Activated CD4-positive, CD25-positive, alpha-beta regulatory T cell treated with anti-CD3 and anti-CD28 coated beads, Interleukin-2, amount 50 U/mL, for 24 hours (primary cell): ENCODE data around the gene MITD1.
"Not testable (repeated sequence)": the region's sequence is repeated elsewhere in the genome, so short reads cannot be mapped to it uniquely, and the experiment has no call there.

Experiments
- ATAC-seq, 2 donors: fragments of 150-1000 bp; cut with Tn5 transposase; one replicate each; pipeline ENCODE4 v1.10.0; 2021; ENCODE audit warnings: mild to moderate bottlenecking in 1 of 2, moderate library complexity in 1 of 2

The MITD1 gene

DNA sequence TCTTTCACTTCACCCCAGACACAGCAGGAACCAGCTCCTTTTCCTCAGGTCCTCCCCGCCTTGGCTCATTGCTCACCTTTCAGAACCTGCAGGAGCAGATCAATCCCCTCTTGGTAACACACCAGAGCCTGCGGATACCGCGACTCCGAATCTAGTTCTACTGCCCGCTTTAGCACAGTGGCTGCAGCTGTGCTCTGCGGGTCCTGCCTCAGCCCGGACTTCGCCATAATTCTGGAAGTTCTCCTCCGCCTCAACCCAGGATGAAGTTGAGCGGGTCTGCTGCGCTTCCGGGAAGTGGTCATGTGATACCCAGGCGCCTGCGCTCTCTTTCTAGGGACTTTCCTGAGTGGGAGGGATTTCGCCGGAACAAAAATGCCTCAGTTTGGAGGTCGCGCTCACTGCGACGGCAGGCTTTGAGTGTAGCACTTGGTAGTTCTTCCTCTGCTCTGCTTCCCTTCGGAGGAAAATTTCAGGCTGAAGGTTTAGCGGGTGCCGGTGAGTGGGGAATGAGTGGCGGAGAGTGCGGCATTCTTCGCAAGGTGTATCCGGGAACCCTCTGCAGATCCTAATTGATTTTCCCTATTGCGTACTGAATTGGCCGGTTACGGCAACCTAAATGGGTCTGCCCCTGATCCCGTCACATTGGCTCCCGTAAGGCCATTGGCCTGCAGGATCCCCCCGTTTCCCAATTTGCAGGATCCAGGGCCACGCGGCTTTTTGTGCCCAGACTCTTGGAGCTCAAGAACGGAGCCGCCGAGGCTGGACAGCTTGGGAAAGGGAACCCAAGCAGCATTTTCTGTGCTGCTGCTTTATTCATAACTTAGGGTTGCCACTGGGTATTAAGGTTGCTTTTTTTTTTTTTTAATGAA is at the start of gene MITD1, which contains the start of gene MRPL30:
MITD1 (minus strand) TSS at position 304 of the 869 bp plus-strand sequence; CDS start at position 227, 77 bp downstream.
MRPL30 (plus strand) TSS at position 430 of the 869 bp plus-strand sequence. CDS start 5,020 bp downstream, outside the sequence.
- ATAC-seq = peak; percentile 93 to 94

DNA sequence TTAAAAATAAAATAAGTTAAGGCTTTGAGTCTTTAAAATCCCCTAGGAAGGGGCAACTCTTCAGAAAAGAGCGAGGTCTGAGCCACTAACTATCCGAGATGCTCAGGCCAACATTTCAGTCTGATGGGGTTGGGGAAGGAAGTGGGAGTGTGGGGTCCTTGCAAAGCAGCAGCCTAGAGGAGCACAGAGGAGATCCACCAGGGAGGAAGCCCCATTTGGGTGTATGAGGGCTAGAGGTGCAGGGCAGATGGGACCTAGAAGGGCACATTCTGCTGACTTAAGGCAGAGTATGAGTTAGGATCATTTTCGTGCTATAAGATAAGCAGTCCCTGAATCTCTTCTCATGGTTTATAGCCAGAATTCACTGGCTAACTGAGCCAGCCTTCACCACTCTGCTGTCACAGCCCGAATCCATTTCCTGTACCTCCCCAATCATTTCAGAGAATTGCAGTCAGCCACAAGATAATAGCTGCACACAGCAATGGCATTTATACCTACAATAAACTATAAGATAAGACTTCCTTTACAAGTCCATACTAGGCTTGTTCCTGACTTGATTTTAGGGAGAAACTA is 37.2 kb upstream of the MITD1 start:
- ATAC-seq = no peak

DNA sequence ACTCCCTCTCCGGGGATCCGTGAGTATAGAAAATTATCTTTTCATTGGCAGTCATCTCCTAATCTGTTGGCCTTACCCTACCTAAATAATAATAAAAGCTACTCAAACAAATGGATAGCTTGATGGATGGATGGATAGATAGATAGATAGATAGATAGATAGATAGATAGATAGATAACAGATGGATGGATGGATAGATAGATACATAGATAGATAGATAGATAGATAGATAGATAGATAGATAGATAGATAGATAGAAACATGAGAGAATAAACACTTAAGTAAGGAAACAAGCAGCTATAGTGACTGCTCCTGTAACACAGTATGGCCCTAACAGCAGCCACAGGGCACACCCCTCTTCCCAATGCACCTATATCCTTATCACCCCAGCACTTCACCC is 35.2 kb upstream of the MITD1 start:
- ATAC-seq = no peak

DNA sequence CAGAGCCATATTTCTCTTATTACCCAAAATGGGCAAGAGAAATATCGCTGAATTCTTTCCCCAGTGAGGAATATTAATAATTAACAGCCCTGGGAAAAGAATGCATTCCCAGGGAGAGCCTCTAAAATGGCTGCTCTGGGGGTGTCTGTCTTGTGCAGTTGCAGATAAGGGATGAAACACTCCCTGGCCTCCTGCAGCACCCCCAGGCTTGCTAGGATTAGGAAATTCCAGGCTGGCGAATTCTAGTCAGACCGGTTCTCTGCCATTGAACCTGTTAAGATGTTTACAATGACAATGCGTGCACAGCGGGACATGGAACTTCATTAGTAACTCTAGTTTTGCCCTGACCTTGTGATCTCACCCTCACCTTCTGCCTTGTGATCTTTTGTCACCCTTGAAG is 24.6 kb upstream of the MITD1 start:
- no peak for ATAC-seq

DNA sequence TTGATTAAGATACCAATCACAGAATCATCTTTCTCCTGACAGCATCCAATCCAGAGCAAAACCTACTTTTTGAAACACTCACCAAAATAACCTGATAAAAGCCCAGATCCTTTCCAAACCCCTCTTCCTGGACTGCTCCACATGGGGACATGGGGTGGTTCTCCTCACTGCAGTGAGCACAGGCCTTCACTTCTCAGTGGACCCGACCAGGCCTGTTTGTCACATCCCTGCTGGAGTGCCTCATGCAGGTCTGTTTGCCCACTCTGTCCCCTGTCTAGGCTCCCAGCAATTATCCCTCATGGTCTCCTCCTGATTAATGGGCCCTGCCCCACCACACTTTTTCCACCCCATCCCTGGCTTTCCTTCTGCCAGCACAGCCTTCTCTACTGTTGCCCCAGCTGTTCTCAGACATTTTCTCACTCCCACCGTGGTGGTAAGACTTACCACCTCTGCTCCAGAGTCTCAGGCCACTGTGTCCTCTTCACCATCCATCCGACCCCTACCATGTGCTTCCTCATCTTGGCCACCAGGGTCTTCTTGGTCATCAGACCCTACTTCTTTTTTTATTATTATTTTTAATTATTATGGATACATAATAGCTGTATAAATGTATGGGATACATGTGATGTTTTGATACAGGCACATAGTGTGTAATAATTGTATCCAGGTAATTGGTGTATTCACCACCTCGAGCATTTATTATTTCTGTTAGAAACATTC is 21.3 kb upstream of the MITD1 start:
- no peak for ATAC-seq

DNA sequence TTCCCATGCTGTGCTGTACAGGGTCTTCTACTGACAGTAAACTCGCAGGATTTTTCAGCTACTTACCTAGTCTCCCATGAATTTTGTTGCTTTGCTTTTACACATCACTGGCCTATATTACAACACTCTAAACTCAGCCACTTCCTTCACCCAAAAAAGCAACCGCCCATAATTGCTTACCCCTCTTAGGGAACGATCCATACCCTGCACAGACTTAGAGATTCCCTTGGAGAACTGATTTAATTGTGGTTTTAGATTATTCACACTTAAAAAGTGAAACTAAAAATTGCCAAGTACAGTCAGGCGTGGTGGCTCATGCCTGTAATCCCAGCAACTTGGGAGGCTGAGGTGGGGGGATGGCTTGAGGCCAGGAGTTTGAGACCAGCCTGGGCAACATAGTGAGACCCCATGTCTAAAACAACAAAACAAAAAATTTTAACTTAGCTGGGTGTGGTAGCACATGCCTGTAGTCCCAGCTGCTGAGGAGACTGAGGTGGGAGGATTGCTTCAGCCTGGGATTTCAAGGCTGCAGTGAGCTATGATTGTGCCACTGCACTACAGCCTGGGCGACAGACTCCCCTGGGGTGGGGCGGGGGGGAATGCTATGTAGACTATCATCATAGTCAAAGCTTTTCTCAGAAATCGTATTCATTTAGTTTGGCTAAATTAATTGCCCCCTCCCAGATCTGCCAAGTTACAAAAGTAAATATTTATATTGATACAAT is 19.4 kb upstream of the MITD1 start:
- no peak for ATAC-seq

DNA sequence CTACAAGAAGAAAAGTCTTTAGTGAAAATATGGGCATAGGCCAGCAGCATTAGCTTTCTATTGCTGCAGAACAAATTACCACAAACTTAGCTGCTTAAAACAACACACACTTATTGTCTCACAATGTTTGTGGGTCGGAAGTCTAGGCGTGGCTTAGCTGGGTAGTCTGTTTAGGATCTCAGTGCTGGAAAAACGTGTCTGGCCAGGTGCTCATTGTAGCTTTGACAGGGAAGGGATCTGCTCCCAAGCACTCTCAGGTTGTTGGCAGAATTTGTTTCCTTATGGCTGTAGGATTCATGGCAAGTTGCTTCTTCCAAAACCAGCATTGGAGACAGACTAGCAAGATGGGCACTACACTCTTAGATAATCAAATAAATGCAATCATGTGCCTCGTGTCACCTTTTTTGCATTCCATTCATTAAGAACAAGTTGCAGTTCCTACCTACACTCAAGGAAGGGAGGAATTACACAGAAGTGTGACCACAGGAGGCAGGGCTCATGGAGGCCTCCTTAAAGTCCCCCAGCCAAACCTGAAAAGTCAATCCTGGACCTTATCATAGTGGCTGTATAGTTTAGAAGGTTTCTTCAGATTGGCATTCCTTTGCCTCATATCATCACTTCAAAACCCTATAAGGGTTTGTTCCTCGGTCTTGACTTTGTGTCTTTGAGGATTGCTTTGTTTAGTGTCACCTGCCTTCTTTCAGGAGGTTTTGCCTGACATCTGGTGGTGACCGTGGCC is 17.4 kb upstream of the MITD1 start:
- no peak for ATAC-seq

DNA sequence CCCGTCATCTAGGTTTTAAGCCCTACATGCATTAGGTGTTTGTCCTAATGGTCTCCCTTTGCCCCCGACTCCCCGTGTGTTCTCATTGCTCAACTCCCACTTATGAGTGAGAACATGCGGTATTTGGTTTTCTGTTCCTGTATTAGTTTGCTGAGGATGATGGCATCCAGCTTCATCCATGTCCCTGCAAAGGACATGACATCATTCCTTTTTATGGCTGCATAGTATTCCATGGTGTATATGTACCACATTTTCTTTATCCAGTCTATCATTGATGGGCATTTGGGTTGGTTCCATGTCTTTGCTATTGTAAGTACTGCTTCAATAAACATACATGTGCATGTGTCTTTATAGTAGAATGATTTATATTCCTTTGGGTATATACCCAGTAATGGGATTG is 11.5 kb upstream of the MITD1 start:
- not testable (repeated sequence) for ATAC-seq

DNA sequence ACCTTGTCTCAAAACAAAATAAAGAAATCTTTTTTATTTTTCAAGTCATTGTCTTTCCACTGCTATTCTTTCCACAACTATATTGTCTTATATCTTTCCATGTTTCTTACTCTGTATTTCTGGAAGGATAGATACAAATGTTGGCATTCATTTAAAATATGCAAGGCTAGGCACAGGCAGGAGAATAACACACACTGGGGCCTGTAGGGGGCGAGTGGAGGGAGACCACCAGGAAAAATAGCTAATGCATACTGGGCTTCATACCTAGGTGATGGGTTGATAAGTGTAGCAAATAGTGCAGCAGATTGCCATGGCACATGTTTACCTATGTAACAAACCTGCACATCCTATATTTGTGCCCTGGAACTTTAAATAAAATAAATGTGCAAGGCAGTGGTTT is 9.7 kb upstream of the MITD1 start:
- ATAC-seq = no peak

DNA sequence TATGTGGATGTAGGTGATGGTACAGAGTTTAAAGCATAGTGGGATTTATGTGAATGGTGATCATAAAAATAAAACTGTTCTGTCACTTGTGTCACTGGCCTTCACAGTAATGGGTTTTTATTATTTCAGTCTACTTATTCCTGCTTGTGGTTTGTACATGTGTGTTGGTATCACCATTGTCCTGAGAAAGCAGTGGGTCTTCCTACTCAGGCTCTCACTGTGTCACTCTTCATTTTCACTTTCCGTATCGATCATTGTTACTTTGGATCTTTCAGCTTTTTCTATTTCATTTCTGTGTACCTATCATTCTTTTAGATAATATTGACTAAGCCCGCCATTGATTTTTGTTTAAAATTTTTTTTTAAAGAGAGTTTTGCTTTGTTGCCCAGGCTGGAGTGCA is 7.5 kb upstream of the MITD1 start:
- no peak for ATAC-seq

DNA sequence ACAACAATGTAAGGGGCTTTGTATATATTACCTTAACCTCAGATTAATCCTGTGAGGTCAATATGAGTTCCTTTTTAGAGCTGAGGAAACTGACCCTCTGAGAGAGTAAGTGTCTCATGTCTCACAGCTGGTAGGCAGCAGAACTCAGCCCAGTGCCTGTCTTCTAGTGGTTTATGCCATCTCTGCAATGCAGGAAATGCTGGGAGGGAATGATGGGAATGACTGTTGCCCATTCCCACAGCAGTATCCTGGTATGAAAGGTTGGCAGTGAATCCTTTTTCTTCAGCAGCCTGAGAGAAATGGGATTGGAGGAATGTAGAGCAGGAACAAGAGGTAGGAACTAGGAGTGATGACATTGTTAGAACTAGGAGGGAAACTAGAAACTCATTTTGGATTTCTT is 6.2 kb upstream of the MITD1 start:
- no peak for ATAC-seq

DNA sequence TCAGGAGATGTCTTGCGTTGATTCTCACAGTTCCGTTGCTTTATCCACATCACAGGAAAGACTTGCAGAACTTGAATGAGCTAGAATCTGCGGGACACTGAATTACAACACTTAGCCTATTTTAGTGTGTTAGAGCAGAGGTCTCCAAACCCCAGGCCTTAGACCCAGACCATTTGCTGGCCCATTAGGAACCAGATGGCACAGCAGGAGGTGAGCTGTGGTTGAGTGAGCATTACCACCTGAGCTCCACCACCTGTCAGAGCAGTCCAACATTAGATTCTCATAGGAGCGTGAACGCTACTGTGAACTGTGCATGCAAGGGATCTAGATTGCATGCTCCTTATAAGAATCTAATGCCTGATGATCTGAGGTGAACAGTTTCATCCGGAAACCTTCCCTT is 4.0 kb upstream of the MITD1 start:
- no peak for ATAC-seq

DNA sequence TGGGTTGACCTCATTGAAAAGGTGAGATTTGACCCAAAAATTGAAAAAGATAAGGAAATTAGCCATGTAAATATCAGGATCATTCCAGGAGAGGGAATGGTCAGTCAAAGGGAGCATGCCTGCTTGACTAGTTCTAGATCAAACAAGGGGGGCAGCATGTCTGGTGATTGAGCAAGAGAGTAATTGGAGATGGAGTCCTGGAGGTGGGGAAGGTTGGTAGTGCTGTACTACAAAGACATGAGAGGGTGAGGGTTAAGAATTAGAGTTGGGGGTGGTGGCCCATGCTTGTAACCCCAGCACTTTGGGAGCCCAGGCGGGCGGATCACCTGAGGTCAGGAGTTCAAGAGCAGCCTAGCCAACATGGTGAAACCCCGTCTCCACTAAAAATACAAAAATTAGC is 2.2 kb upstream of the MITD1 start:
- no peak for ATAC-seq

DNA sequence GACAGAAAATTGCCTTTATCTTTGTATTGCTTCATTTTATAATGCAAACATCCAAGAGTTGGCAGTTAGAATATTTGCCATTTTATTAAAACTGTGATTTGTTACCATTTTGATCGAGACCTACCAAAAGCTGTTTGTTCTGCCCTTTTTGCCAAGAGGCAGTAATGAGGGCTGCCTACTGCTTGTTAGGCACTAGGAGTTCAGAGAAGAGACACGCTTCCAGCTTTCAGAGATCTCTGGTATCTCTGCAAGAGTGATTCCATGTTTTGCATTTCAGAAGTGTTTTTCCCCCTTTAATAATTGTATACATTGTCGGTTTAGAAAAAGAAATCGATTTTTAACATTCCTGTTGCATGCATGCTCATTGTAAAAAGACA is 754 bp upstream of the MITD1 start:
- no peak for ATAC-seq

DNA sequence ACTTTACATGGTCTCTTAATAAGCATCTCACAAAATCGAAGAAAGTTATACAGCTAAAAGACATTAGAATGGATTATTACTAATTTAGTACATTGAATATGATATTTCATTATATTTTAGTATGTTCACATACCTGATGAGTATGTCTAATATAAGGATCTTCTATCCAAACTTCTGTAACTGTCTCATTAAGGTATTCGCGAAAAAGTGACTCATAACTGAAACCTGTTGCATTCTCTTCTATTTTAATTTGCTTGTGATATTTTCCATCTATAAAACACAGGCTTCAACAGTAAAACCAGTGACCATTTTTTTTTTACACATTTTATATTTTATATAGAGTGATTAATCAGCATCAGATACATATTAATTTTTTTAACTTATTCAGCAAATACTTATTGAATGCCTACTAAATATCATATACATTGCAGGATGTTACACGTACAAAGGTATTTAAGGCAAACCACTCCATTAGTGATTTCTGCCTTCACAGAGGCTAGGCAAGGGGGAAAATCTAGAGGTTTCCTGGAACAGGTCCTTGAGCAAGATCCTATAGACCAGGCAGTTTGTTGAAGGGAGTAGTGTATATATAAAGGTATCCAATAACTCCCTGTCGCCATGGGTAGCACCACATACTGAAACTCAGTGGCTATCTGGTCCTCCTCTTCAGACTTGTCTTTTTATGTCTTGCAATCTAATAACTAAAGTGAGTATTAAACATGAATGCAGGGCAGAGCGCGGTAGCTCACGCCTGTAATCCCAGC is 9.3 kb downstream of the MITD1 start:
- peak in 1 of 2 donors; percentile 47 for ATAC-seq

DNA sequence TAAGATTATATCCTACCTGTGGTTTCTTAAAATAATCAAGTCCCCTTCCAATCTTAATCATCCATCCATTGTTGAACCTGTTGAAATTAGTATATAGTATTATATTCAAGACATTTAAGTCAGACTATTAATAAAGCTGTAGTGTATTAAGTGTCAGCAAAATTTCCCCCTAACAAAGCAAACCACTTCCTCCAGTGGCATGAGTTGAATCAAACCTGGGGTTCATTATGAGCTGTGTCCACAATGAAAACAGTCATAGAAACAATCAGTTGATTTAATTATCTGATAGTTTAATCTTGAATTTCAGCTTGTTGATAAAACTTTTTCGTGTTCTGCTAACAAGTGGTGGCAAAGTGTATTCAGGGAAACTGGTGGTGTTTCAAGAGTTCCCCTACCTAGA is 11.3 kb downstream of the MITD1 start:
- ATAC-seq = peak; percentile 76 to 88

DNA sequence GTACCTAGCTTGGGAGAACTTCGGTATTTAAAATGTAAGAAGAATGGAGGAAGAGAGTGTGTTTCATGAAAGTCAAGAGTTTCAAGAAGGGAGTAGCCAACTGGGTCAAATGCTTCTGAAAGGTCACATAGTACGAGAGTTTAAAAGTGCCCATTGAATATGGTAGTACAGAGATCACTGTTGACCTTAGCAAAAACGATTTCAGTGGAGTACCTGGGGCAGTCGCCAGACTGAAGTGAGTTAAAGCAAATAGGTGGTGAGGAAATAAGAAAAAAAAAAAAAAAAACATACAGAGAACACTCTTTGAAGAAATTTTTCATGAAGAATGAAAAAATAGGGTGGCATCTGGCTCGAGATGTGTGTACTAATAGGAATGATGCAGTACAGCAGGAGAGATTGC is 14.6 kb downstream of the MITD1 start:
- ATAC-seq = no peak

DNA sequence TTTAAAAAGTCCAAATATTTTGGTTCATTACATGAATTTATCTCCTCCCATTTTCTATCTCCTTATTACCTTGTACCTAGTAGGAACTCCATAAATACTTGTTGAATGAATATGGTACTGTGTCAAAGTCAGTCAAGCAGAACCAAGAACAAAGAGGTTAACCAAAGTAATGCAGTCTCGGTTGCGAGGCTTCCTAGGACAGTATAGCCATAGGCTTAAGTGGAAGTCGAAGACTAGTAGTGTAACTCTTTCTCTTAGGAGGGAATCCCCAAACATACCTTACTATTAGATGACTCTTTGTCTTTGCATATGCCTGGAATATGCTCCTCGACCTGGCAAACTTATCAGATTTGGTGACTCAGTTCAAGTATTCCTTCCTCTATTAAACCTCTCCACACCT is 21.3 kb downstream of the MITD1 start:
- ATAC-seq = no peak

DNA sequence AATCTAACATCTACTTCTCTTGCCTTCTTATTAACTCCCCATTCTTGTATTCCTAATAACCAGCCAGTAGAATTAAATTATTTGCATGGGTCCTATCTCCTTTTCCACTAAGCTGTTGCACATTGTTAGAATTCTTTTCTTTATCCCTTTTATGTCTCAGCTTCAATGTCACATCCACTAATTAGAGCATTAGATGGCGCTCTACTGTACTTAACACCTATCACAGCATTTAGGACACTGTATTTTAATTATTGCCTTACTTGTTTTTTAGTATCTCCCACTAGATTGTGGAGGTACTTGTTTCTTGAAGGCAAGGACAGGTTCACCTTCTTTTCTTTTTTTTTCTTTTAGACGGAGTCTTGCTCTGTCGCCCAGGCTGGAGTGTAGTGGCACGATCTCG is 22.3 kb downstream of the MITD1 start:
- ATAC-seq = no peak

DNA sequence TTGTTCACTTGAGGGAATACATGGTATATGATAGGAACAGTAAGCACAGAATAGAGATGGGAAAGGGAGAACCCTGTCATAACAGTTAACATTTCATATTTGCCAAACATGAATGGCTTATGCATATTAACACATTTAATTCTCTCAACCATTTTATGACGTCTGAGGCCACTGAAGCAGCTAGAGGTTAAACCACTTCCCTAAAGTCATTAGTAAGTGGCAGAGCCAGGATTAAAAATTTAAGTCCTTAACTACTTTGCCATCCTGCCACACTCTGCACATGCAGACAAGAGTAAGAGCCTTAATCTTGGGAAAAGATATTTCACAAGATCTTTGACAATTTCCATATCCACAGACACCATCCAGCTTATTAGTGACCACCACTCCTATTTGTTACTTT is 24.0 kb downstream of the MITD1 start:
- ATAC-seq = no peak
